GM10266 (cell line): ENCODE results near the gene ZNF766.
"Not testable (repeated sequence)": the region's sequence is repeated elsewhere in the genome, so short reads cannot be mapped to it uniquely, and the experiment has no call there.

Source experiments
- DNase-seq: peaks from one replicate; pipeline ENCODE4 v3.0.0; 2012; ENCODE audit errors: extremely low spot score
- TF ChIP-seq, protein P1 (sequence below): IDR thresholded peaks from 2 replicates; pipeline ENCODE4 v1.5.1; 2012; ENCODE audit warnings: mild to moderate bottlenecking, low read depth; ENCODE audit not compliant: control insufficient read depth, insufficient read depth; ENCODE audit errors: missing control alignments

The ZNF766 gene

DNA sequence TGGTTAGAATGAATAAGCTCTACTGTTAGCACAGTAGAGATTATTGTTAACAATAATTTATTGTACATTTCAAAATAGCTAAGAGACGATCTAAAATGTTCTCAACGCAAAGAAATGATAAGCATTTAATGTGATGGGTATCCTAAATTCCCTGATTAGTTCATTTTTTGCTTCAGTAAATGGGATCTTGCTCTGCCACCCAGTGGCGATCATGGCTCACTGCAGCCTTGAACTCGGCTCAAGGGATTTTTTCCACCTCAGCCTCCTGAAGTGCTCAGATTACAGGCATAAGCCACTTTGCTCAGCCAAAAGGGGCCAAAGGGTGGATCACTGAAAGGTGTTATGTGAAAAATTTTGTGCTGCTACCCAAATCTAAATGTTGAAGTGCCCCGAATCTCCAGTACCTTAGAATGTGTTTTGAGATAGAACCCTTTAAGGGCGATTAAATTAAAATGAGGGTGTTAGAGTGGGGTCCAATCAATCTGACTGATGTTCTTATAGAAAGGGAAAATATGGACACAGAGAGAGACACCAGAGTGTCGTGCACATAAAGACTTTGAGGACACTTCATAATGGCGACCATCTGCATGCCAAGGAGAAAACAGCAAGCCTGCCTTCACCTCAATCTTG lies 31.5 kb upstream of the ZNF766 start:
- DNase-seq, result peak; percentile 27
- TF ChIP-seq, protein P1, sequence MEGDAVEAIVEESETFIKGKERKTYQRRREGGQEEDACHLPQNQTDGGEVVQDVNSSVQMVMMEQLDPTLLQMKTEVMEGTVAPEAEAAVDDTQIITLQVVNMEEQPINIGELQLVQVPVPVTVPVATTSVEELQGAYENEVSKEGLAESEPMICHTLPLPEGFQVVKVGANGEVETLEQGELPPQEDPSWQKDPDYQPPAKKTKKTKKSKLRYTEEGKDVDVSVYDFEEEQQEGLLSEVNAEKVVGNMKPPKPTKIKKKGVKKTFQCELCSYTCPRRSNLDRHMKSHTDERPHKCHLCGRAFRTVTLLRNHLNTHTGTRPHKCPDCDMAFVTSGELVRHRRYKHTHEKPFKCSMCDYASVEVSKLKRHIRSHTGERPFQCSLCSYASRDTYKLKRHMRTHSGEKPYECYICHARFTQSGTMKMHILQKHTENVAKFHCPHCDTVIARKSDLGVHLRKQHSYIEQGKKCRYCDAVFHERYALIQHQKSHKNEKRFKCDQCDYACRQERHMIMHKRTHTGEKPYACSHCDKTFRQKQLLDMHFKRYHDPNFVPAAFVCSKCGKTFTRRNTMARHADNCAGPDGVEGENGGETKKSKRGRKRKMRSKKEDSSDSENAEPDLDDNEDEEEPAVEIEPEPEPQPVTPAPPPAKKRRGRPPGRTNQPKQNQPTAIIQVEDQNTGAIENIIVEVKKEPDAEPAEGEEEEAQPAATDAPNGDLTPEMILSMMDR, result peak; percentile 97

DNA sequence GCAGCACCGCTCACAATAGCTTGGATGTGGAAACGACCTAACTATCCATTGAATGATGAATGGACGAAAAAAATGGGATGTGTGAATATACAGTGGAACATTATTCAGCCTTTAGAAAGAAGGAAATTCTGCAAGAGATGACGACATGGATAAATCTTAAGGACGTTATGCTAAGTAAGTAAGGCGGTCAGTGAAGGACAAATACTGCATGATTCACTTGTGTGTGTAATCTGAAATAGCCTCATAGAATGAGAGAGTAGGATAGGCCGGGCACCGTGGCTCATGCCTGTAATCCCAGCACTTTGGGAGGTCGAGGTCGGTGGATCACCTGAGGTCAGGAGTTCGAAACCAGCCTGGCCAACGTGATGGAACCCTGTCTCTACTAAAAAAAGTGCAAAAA lies 25.4 kb upstream of the ZNF766 start:
- no peak for DNase-seq
- TF ChIP-seq, protein P1, result no peak

DNA sequence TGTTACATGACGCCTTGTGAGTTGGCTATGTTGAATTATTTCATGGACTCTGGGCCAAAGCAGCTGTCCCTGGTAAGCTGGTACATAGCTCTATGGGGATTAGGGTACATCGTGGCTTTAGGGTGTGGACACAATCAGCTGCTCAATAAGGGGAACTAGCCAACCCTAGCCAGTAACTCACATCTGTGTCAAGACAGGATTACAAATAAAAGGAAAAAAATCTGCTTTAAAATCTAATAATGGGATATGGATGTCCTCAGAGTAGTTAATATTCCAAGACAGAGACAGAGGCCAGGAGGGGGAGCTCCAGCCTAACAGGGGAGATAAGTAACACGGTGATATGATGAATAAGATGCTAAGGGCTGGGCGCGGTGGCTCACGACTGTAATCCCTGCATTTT lies 21.1 kb upstream of the ZNF766 start:
- no peak for DNase-seq
- TF ChIP-seq, protein P1, result peak; percentile 17

DNA sequence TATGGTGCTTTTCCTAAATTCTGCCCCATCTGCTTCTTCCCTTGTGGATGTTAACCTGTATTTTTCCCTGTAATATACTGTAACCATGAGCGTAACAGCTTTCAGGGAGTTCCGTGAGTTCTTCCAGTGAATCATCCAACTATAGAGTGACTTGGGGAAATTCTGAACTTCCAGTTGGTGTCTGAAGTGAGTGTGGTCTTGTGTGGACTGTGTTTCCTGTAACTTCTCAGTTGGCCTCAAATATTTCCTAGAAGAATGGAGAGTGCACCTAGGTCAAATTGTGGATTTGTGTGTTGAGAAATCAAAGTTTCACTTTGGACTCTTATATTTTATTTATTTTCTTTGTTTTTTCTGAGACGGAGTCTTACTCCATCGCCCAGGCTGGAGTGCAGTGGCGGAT lies 11.0 kb upstream of the ZNF766 start:
- TF ChIP-seq, protein P1, result no peak
- DNase-seq, result no peak

DNA sequence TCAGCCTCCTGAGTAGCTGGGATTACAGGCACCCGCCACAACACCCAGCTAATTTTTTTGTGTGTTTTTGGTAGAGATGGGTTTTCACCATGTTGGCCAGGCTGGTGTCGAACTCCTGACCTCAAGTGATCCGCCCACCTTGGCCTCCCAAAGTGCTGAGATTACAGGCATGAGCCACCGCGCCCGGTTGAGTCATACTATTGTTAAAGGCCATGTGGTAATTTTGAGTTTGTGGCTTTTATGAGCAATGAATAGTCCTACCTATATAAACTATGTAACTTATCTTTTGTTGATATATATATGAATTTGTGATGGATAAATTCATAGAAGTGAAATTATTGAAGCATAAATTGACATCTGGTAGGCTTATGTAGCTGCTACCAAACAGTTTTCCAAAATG lies 3.8 kb upstream of the ZNF766 start:
- not testable (repeated sequence) for DNase-seq

DNA sequence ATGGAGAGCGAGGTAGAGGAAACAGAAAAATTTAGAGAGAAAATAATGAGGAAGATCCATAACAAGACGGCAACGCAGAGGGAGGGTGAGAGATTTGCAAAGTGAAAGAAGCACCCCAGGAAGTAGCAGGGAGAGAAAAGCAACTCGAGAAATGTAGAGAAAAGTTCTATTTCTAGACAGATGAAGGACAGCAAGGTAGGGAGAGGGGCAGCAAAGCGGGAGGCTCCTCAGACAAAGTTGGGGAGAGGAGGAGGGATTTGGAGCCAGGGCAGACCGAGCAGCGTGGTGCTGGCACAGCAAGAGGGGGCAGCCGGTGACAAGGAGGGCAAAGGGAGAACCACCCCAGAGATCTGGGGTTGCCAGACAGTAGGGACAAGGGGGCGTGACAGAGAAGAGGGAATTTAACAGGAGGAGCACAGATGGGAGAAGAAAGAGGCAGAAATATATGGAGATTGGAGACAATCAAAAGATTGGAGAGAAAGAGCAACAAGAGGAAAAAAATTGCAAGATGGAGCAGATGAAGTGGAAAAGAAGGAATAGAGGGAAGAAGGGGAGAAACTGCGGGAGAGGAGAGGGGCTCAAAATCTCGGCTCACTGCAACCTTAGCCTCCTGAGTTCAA lies 989 bp downstream of the ZNF766 start:
- DNase-seq, result peak; percentile 27
- TF ChIP-seq, protein P1, result no peak

DNA sequence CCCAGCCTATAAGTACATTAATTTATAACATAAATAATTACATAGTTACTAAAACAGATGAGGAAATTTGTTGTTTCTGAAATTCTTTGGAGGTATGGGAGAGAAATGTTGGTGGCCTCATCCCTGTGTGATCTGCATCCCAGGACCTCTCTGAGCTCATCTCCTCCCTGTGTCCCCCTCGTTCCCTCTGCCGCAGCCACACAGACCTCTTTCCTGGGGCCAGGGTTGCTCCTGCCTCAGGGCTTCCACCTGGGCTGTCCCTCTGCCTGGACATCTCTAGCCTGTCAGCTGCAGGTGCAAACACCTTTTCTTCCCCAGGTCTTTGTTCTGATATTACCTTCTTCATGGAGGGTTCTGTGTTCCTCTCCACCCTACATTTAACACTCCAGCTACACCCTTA lies 3.9 kb downstream of the ZNF766 start:
- TF ChIP-seq, protein P1, result no peak
- DNase-seq, result no peak
